ENCODE data around the gene CCN5.

GRCh38 chr20:44689809-44690208, 25.4 kb upstream of the CCN5 start:
- TF ChIP-seq EZH2 (IDR thresholded peaks at IDR 0.05; ENCODE audit: insufficient read depth, poor library complexity, severe bottlenecking) (no peak), EZH2phosphoT487 (IDR thresholded peaks at IDR 0.05; ENCODE audit: insufficient read depth, low read depth) (no peak)
